Smooth muscle cell (in vitro differentiated cells): ENCODE results near the gene MINDY4. TPM values are rescaled to one million over a fixed set of nuclear protein-coding genes. Genes with fewer than 3 reads are reported as not detected.

Source experiments
- DNase-seq: peaks from one replicate; lab custom pipeline; 2025; ENCODE audit not compliant: unreplicated experiment; lab: John Stamatoyannopoulos, UW
- H2AFZ ChIP-seq: fragments of 200-600 bp; sonication (generic); 2 replicates; pipeline ENCODE4 v1.6.0; 2016; ENCODE audit warnings: antibody characterized with exemption, low read depth, mild to moderate bottlenecking
- H3F3A ChIP-seq: fragments of 200-600 bp; sonication (generic); 2 replicates; pipeline ENCODE4 v1.6.0; 2017; ENCODE audit warnings: antibody characterized with exemption, low read depth
- H3K27ac ChIP-seq: fragments of 200-600 bp; sonication (generic); 2 replicates; pipeline ENCODE4 v1.5.1; 2016; ENCODE audit warnings: low read depth, mild to moderate bottlenecking
- H3K27me3 ChIP-seq: fragments of 200-600 bp; sonication (generic); 2 replicates; pipeline ENCODE4 v1.6.1; 2016; ENCODE audit warnings: low read depth, mild to moderate bottlenecking
- H3K36me3 ChIP-seq: fragments of 200-600 bp; sonication (generic); 2 replicates; pipeline ENCODE4 v1.5.1; 2016; ENCODE audit warnings: low read depth
- H3K4me1 ChIP-seq: fragments of 200-600 bp; sonication (generic); 2 replicates; pipeline ENCODE4 v1.5.1; 2016; ENCODE audit warnings: low read depth
- H3K4me2 ChIP-seq: fragments of 200-600 bp; sonication (generic); 2 replicates; pipeline ENCODE4 v1.6.0; 2016; ENCODE audit warnings: mild to moderate bottlenecking
- H3K4me3 ChIP-seq: fragments of 200-600 bp; sonication (generic); 2 replicates; pipeline ENCODE4 v1.5.1; 2016; ENCODE audit warnings: mild to moderate bottlenecking
- H3K79me2 ChIP-seq: fragments of 200-600 bp; sonication (generic); 2 replicates; pipeline ENCODE4 v1.6.0; 2016; ENCODE audit warnings: low read depth, mild to moderate bottlenecking
- H3K9ac ChIP-seq: fragments of 200-600 bp; sonication (generic); 2 replicates; pipeline ENCODE4 v1.6.0; 2016; ENCODE audit warnings: low read depth
- H3K9me3 ChIP-seq: fragments of 200-600 bp; sonication (generic); replicated peaks from 2 replicates; pipeline ENCODE4 v1.5.1; 2016; ENCODE audit warnings: low read depth
- H4K20me1 ChIP-seq: fragments of 200-600 bp; sonication (generic); 2 replicates; pipeline ENCODE4 v1.6.0; 2016; ENCODE audit warnings: low read depth
- WGBS: methylation state at CpG from one replicate; pipeline ENCODE4 v1.1.7; 2016; ENCODE audit warnings: low lambda C conversion rate; 5-methylcytosine and 5-hydroxymethylcytosine counted together
- polyA plus RNA-seq: library from polyadenylated mRNA; unstranded; fragments of >200 nt; fragmentation: Nextera tagmentation; extraction: Ambion mirVana; gene quantifications from 2 replicates; pipeline ENCODE4 v1.2.1, GENCODE V29; 2016
- total RNA-seq: library from RNA; depleted of rRNA; stranded (reverse); fragments of >200 nt; gene quantifications from 2 replicates; pipeline ENCODE4 v1.2.3, GENCODE V29; 2014
- TF ChIP-seq, protein P1 (sequence below): fragments of 200-600 bp; sonication (generic); IDR thresholded peaks from 2 replicates; pipeline ENCODE4 v1.5.1; 2017; ENCODE audit warnings: borderline replicate concordance, mild to moderate bottlenecking, antibody characterized with exemption; ENCODE audit not compliant: insufficient read depth, poor library complexity, severe bottlenecking

MINDY4 gene
- total and polyA plus RNA-seq, 2 experiments from 2014 or later, result 4.9 to 5.3 TPM

DNA sequence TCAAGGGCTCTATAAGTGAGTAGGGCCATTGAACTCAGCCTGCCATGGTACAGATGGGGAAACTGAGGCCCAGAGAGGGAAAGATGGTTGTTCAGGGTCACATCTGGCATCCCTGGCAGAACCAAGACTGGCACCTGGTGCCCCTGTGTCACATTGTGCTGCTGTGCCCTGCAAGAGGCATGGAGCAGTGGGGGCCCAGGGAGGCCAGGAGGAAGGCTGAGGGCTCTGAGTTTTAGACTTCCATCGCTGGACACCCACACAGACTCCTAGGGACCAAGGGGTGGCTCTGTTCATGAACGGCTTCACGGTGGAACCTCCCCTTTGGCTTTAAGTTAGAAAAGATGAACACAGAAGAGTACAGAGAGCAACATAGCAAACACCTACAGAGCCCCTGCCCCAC lies 73.7 kb downstream of the MINDY4 start:
- peak overlapping the region; percentile 86 for H3K27ac ChIP-seq
- no peak overlapping the region for H3K4me3 ChIP-seq
- no peaks in the 10 kb centered on the region for H4K20me1 ChIP-seq
- no peak overlapping the region for H2AFZ ChIP-seq
- no peaks in the 10 kb centered on the region for H3F3A ChIP-seq
- no peaks in the 10 kb centered on the region for H3K9me3 ChIP-seq
- TF ChIP-seq, protein P1, sequence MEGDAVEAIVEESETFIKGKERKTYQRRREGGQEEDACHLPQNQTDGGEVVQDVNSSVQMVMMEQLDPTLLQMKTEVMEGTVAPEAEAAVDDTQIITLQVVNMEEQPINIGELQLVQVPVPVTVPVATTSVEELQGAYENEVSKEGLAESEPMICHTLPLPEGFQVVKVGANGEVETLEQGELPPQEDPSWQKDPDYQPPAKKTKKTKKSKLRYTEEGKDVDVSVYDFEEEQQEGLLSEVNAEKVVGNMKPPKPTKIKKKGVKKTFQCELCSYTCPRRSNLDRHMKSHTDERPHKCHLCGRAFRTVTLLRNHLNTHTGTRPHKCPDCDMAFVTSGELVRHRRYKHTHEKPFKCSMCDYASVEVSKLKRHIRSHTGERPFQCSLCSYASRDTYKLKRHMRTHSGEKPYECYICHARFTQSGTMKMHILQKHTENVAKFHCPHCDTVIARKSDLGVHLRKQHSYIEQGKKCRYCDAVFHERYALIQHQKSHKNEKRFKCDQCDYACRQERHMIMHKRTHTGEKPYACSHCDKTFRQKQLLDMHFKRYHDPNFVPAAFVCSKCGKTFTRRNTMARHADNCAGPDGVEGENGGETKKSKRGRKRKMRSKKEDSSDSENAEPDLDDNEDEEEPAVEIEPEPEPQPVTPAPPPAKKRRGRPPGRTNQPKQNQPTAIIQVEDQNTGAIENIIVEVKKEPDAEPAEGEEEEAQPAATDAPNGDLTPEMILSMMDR, result no peak
- no peaks in the 10 kb centered on the region for H3K79me2 ChIP-seq
- no peak overlapping the region for H3K4me2 ChIP-seq
- 89% methylated on average over 3 of the region's 3 CpGs for WGBS
- no peaks in the 10 kb centered on the region for H3K36me3 ChIP-seq
- no peak overlapping the region for H3K9ac ChIP-seq
- no peak for DNase-seq
- no peaks in the 10 kb centered on the region for H3K27me3 ChIP-seq
- H3K4me1 ChIP-seq, result peaks cover 5% of the 10 kb centered on the region

DNA sequence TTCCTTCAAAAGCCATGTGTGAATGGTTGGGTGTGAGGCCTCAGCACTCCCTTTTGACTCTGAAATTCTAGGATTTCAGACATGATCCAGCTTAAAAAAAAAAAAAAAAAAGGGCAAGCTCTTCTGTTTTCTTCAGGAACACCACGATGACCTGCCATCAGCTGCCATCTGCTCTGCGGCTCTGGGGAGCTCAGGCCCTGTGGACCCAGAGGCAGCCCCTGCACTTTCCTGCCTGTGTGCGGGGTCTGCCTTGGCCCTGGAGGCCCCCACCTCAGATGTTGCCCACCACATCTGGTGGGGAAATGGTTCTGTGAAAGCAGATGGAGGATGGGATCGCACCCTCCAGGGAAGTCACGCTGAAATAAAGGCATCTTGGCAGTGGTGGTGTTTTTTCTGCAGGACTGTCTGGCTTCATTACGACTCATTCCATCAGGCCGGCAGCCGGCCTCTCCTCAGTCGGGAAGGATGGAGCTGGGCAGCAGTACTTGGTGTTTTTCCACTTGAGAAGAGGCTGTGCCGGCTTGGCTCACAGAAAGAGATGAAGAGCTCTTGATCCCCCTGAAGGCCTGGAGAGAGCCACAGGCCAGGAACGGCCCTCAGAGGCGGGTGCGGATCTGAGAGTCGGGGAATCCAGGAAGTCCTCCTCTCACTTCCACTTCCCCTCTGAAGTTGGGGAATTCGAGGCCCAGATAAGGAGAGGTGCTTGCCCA lies 74.4 kb downstream of the MINDY4 start:
- TF ChIP-seq, protein P1, result no peak
- no peak overlapping the region for H3K4me3 ChIP-seq
- 38% methylated on average over 15 of the region's 15 CpGs for WGBS
- no peaks in the 10 kb centered on the region for H3K36me3 ChIP-seq
- peak overlapping the region; percentile 62 for H3K9ac ChIP-seq
- no peaks in the 10 kb centered on the region for H3K79me2 ChIP-seq
- no peaks in the 10 kb centered on the region for H3F3A ChIP-seq
- no peak for DNase-seq
- H4K20me1 ChIP-seq, result no peaks in the 10 kb centered on the region
- H3K27me3 ChIP-seq, result no peaks in the 10 kb centered on the region
- H3K4me2 ChIP-seq, result peak overlapping the region; percentile 59
- H3K9me3 ChIP-seq, result no peaks in the 10 kb centered on the region
- H2AFZ ChIP-seq, result peak overlapping the region; percentile 76
- peaks cover 5% of the 10 kb centered on the region for H3K4me1 ChIP-seq
- H3K27ac ChIP-seq, result peak overlapping the region; percentile 86

DNA sequence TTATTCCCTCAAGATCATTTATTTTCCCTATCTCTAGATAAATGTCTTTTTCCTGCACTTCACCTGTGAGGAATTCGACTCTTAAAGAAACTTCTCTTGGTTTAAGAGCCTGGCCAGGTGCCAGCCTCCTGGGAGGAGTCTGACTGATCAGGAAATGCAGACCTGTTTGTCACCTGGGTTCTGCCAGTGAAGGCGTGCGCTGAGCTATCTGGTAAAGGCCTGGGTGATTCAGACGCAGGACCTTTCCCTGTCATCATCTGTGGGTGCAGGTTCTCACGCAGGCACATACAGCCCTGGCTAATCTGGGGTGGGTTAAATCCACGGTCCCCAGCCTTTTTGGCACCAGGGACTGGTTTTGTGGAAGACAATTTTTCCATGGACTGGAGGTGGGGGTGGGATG lies 75.2 kb downstream of the MINDY4 start:
- H3K4me2 ChIP-seq, result peak overlapping the region; percentile 59
- H3K9me3 ChIP-seq, result no peaks in the 10 kb centered on the region
- H3K4me3 ChIP-seq, result no peak overlapping the region
- H3K36me3 ChIP-seq, result no peaks in the 10 kb centered on the region
- peaks cover 2% of the 10 kb centered on the region for H3F3A ChIP-seq
- H3K27ac ChIP-seq, result peak overlapping the region; percentile 86
- H3K9ac ChIP-seq, result peak overlapping the region; percentile 62
- TF ChIP-seq, protein P1, result no peak
- no peak overlapping the region for H2AFZ ChIP-seq
- no peaks in the 10 kb centered on the region for H3K27me3 ChIP-seq
- WGBS, result 78% methylated on average over 6 of the region's 6 CpGs
- no peak for DNase-seq
- no peaks in the 10 kb centered on the region for H3K79me2 ChIP-seq
- peaks cover 5% of the 10 kb centered on the region for H3K4me1 ChIP-seq
- H4K20me1 ChIP-seq, result no peaks in the 10 kb centered on the region

DNA sequence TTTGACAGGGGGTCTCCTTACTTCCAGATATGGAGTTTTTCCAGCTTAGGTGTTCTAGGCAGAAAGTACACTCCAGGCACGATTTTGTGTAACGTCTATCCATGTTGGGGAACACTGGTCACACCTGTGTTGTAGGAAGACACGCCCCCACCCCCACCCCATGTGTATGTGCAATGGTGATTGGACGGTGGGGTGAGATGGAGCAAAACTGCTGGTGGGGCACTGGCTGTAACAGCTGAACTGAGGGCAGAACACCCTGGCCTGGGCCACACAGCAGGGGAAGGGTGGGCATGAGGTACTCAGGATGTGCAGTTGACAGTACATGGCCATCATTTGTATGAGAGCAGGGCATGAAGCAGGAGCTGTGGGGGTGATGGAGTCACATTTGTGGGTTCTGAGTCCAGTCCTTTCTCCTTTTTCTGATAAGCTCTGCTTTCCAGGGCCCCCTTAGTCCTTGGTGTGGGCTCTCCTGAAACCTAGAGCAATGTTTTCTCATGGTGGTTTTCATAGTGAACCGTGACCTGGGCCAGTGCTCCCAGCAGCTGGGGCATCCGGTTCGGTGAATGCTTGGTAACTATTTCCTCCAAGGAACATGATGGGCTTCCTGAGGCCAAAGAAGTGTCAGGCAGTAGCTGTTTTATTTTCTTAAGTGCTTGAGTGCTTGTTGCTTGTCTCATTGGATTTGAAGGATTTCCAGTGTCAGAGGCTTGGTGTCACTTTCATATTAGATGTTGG lies 77.1 kb downstream of the MINDY4 start:
- Histone ChIP-seq H3K9me3 (no peaks in the 10 kb centered on the region), H3K27me3 (no peaks in the 10 kb centered on the region), H2AFZ (no peak overlapping the region), H3K36me3 (no peaks in the 10 kb centered on the region), H4K20me1 (no peaks in the 10 kb centered on the region), H3K4me2 (no peak overlapping the region), H3K4me3 (no peak overlapping the region), H3K79me2 (no peaks in the 10 kb centered on the region), H3K9ac (no peak overlapping the region), H3K27ac (no peak overlapping the region), H3K4me1 (peaks cover 24% of the 10 kb centered on the region), H3F3A (peaks cover 14% of the 10 kb centered on the region)
- TF ChIP-seq, protein P1, result no peak
- 96% methylated on average over 7 of the region's 7 CpGs for WGBS
- no peak for DNase-seq
